Activated CD4-positive, CD25-positive, alpha-beta regulatory T cell treated with anti-CD3 and anti-CD28 coated beads, Interleukin-2, amount 50 U/mL, for 16 hours (primary cell): ENCODE data around the gene SPINT2.

Source experiments
- DNase-seq: peaks from one replicate; pipeline ENCODE4 v3.0.0-alpha.2; 2020; ENCODE audit warnings: low read depth, low spot score

Gene SPINT2

DNA sequence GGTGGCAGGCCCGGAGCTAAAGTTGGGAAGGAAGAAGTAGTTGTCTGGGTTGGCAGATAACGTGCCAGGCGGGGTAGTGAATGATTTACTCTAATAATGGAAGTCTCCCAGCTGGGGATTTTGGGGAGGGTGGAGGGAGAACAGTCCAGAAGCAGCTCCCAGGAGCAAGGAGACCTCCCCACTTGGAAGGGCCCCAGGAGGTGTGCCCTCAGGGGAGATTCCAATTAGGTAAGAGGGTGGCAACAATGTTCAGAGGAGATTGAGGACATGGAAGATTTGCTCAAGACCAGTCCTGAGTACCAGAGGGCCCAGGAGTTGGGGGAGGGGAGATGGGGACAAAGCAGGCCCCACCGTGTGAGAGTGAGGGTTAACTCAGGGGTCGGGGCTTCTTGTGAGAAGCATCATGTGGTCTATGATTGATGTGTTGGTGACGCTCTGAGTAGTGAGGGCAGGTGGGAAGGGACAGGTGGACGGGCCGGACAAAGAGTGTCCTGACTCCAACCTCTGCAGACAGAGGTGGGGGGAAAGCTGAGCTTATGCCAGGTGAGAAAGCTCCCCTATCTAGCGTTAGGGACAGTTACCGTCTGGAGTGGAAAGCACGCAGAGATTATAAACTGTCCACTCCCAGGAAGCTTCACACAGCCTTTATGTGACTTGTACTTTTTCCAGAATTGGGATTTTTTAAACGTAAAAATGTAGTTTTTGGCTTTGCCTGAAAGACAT lies 3.5 kb downstream of the SPINT2 start:
- no peak for DNase-seq

- no peak for DNase-seq
These were observed 4.2 kb downstream of the SPINT2 start for GRCh38 chr19:38268539-38268938.

GRCh38 chr19:38270587-38271167 lies 6.3 kb downstream of the SPINT2 start:
- no peak for DNase-seq

GRCh38 chr19:38273499-38273898 lies 9.1 kb downstream of the SPINT2 start:
- DNase-seq = no peak

GRCh38 chr19:38274739-38275138 lies 10.4 kb downstream of the SPINT2 start:
- no peak for DNase-seq

DNA sequence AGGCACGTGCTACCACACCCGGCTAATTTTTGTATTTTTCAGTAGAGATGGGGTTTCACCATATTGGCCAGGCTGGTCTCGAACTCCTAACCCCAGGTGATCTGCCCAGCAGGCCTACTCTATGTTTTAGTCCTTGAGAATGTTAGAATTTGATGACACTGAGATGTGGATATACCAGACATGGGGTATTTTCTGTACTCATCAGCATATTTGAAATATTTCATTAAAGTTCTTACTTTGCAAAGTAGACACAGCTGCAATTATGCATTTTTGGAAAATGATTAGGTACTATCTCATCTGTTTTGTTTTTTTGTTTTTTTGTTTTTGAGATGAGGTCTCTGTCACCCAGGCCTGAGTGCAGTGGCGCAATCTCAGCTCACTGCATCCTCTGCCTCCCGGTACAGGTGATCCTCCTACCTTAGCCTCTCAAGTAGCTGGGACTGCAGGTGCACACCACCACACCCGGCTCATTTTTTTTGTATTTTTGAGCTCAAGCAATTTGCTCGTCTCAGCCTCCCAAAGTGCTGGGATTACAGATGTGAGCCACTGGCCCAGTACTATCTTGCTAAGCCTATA lies 12.7 kb downstream of the SPINT2 start:
- DNase-seq = no peak

DNA sequence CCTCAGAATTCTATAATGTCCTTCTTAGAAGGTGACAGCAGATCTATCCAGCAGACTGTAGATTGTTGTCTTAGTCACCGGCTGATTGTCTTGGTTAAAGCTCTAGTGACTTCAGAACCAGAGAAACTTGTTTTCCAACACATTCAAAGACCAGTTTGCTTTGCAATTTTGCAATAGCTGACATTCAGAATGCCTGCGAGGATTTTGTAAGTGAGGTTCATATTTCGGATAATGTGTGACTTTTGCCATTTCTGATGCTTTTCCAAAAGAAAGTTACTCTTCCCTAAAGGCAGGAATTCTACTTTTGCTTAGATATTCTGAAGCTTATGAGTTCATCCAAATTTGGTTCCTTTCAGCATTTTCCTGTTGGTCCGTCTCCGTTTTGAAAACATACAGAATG lies 13.2 kb downstream of the SPINT2 start:
- DNase-seq = no peak

- DNase-seq = no peak
These were observed 13.8 kb downstream of the SPINT2 start for GRCh38 chr19:38277969-38278680.

DNA sequence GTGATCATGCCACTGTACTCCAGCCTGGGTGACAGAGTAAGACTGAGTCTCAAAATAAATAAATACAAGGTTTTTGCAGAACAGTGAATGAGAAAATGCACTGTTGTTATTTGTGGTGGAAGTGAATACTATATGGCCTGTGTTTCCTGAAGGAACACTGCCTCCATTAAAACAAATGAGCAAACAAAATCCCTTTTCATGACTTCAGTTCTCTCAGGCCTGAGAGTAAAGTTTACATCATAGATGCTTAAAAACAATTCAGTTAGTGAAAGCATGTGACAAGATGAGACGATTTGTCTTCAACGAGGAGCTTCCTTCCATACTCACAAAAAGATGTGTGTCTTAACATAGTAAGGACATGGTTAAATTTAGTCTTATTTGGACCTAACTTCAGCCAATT lies 14.4 kb downstream of the SPINT2 start:
- DNase-seq = no peak

- DNase-seq = no peak
These were observed 15.9 kb downstream of the SPINT2 start for GRCh38 chr19:38280030-38280921.

- no peak for DNase-seq
These were observed 17.6 kb downstream of the SPINT2 start for GRCh38 chr19:38281811-38282566.

- no peak for DNase-seq
These were observed 18.9 kb downstream of the SPINT2 start for GRCh38 chr19:38283271-38283670.

DNA sequence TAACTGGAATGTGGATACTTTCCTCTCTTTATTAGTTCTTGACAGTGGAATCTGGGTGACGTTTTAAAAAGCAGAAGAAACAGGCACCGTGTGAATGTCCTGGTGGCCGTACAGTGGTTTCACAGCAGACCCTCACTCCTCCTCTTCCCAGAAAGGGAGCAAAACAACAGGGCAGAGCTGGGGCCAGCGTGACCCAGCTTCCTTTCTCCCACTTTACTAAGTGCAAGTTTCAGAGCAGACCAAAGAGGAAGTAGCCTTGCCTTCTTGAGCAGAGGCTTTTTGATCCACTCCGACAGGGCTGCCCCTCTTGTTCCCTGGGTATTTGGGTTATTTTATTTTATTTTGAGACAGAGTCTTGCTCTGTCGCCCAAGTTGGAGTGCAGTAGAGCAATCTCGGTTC lies 20.0 kb downstream of the SPINT2 start:
- no peak for DNase-seq

DNA sequence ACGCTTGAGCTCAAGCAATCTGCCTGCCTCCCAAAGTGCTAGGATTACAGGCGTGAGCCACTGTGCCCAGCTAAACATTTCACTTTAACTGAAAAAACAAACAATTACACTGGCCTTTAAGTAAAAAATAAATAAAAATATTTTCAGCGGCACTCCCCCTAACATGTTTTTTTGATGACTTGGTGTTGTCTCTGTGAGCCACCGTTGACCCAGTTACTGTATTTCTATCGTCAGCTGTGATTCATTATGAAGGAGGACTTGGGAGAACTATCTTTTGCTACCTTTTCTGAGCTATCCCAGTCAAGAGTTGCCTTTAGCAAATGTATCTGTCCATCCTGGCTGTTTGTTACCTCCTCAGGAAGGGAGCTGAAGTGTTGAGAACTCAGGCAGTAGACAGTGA lies 21.2 kb downstream of the SPINT2 start:
- DNase-seq = no peak

DNA sequence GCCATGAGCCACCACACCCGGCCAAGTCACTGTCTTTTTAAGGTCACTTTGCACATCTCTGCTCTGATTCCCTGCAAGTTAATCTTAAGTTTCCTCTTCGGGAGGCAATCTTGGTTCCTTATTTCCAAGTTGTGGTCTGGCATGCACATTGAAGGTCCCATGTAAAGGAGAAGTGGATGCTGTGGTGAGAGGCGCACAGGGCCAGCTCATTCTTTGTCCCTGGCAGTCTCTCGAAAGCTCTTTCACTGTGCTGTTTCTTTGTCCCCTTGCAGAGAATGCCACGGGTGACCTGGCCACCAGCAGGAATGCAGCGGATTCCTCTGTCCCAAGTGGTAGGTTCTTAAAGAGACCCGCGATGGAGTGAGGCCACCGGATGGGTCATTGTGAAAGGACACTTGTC lies 23.2 kb downstream of the SPINT2 start:
- no peak for DNase-seq

GRCh38 chr19:38288123-38288855 lies 23.9 kb downstream of the SPINT2 start:
- no peak for DNase-seq

GRCh38 chr19:38289955-38290354 lies 25.6 kb downstream of the SPINT2 start:
- DNase-seq = no peak

- no peak for DNase-seq
These were observed 26.3 kb downstream of the SPINT2 start for GRCh38 chr19:38290631-38291147.

DNA sequence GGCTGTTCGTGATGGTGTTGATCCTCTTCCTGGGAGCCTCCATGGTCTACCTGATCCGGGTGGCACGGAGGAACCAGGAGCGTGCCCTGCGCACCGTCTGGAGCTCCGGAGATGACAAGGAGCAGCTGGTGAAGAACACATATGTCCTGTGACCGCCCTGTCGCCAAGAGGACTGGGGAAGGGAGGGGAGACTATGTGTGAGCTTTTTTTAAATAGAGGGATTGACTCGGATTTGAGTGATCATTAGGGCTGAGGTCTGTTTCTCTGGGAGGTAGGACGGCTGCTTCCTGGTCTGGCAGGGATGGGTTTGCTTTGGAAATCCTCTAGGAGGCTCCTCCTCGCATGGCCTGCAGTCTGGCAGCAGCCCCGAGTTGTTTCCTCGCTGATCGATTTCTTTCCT lies 27.5 kb downstream of the SPINT2 start:
- DNase-seq = no peak

GRCh38 chr19:38293281-38293680 lies 28.9 kb downstream of the SPINT2 start:
- no peak for DNase-seq
